HEK293 (cell line): ENCODE data around the gene LYL1.

Source experiments
- ATF2 ChIP-seq: fragments of 450-650 bp; formaldehyde crosslinking; IDR thresholded peaks from 2 replicates; pipeline ENCODE4 v1.5.1; 2016; ENCODE audit warnings: missing biosample characterization, missing genetic modification characterization, low read depth
- BCL11A ChIP-seq: fragments of 450-650 bp; formaldehyde crosslinking; IDR thresholded peaks from 2 replicates; pipeline ENCODE4 v1.5.1; 2016; ENCODE audit warnings: low read depth, missing biosample characterization, missing genetic modification characterization
- BCL6B ChIP-seq: fragments of 450-650 bp; formaldehyde crosslinking; IDR thresholded peaks from 2 replicates; pipeline ENCODE4 v1.5.1; 2017; ENCODE audit warnings: missing biosample characterization, missing genetic modification characterization
- GLI4 ChIP-seq: fragments of 450-650 bp; formaldehyde crosslinking; IDR thresholded peaks from 2 replicates; pipeline ENCODE4 v1.5.1; 2016; ENCODE audit warnings: missing biosample characterization, missing genetic modification characterization
- IKZF3 ChIP-seq: fragments of 450-650 bp; IDR thresholded peaks from 2 replicates; pipeline ENCODE4 v1.5.0; 2018; ENCODE audit warnings: missing biosample characterization, mild to moderate bottlenecking, missing genetic modification characterization, moderate library complexity
- REPIN1 ChIP-seq: fragments of 450-650 bp; formaldehyde crosslinking; IDR thresholded peaks from 2 replicates; pipeline ENCODE4 v1.5.1; 2017; ENCODE audit warnings: missing biosample characterization, missing genetic modification characterization, low read depth
- REST ChIP-seq: fragments of 450-650 bp; formaldehyde crosslinking; IDR thresholded peaks from 2 replicates; pipeline ENCODE4 v1.5.1; 2016; ENCODE audit warnings: missing biosample characterization, missing genetic modification characterization
- SCRT1 ChIP-seq: fragments of 450-650 bp; formaldehyde crosslinking; IDR thresholded peaks from 2 replicates; pipeline ENCODE4 v1.5.1; 2016; ENCODE audit warnings: missing biosample characterization, missing genetic modification characterization, borderline replicate concordance
- SETDB1 ChIP-seq: IDR thresholded peaks from one replicate; pipeline ENCODE4 v1.6.1; 2017; ENCODE audit warnings: mild to moderate bottlenecking, low read length, moderate library complexity, mixed read lengths; ENCODE audit not compliant: insufficient read length
- YY2 ChIP-seq: fragments of 450-650 bp; formaldehyde crosslinking; IDR thresholded peaks from 2 replicates; pipeline ENCODE4 v1.5.1; 2016; ENCODE audit warnings: missing biosample characterization, missing genetic modification characterization
- ZBTB11 ChIP-seq: fragments of 450-650 bp; formaldehyde crosslinking; conservative IDR thresholded peaks from 2 replicates; pipeline ENCODE4 v1.5.1; 2016; ENCODE audit warnings: low read depth, missing biosample characterization, missing genetic modification characterization
- ZBTB17 ChIP-seq: fragments of 450-650 bp; formaldehyde crosslinking; IDR thresholded peaks from 2 replicates; pipeline ENCODE4 v1.5.1; 2016; ENCODE audit warnings: missing biosample characterization, missing genetic modification characterization
- ZBTB20 ChIP-seq: fragments of 450-650 bp; formaldehyde crosslinking; IDR thresholded peaks from 2 replicates; pipeline ENCODE4 v1.5.1; 2016; ENCODE audit warnings: missing biosample characterization, missing genetic modification characterization
- ZNF274 ChIP-seq, 2 experiments: fragments of 200-500 bp in 1 of 2; fragments of 450-650 bp in 1 of 2; sonication (Bioruptor generic) in 1 of 2; formaldehyde crosslinking in 1 of 2; IDR thresholded peaks; 2 replicates each; pipeline versions ENCODE4 v1.5.1 to v1.6.1; 2014 to 2016; ENCODE audit warnings: borderline replicate concordance in 1 of 2, inconsistent platforms in 1 of 2, low read length in 1 of 2, missing biosample characterization in 1 of 2, missing genetic modification characterization in 1 of 2
- ZNF48 ChIP-seq: fragments of 450-650 bp; formaldehyde crosslinking; IDR thresholded peaks from 2 replicates; pipeline ENCODE4 v1.5.1; 2016; ENCODE audit warnings: missing biosample characterization, missing genetic modification characterization
- ZNF513 ChIP-seq: fragments of 450-650 bp; IDR thresholded peaks from 2 replicates; pipeline ENCODE4 v1.5.1; 2018; ENCODE audit warnings: missing biosample characterization, missing genetic modification characterization
- ZNF561 ChIP-seq: fragments of 450-650 bp; IDR thresholded peaks from 2 replicates; pipeline ENCODE4 v1.5.1; 2018; ENCODE audit warnings: missing biosample characterization, missing genetic modification characterization, borderline replicate concordance
- ZNF585B ChIP-seq: fragments of 450-650 bp; formaldehyde crosslinking; IDR thresholded peaks from 2 replicates; pipeline ENCODE4 v1.5.1; 2016; ENCODE audit warnings: missing biosample characterization, missing genetic modification characterization
- ZNF629 ChIP-seq: fragments of 450-650 bp; formaldehyde crosslinking; IDR thresholded peaks from 2 replicates; pipeline ENCODE4 v1.5.1; 2017; ENCODE audit warnings: missing biosample characterization, missing genetic modification characterization
- ZNF645 ChIP-seq: fragments of 450-650 bp; formaldehyde crosslinking; IDR thresholded peaks from 2 replicates; pipeline ENCODE4; 2016; ENCODE audit warnings: missing biosample characterization, missing genetic modification characterization
- ZNF658 ChIP-seq: fragments of 450-650 bp; formaldehyde crosslinking; IDR thresholded peaks from 2 replicates; pipeline ENCODE4; 2016; ENCODE audit warnings: missing biosample characterization, missing genetic modification characterization
- ZNF76 ChIP-seq: fragments of 450-650 bp; formaldehyde crosslinking; IDR thresholded peaks from 2 replicates; pipeline ENCODE4; 2016; ENCODE audit warnings: low read depth, missing biosample characterization, missing genetic modification characterization, borderline replicate concordance
- ZNF791 ChIP-seq: fragments of 450-650 bp; formaldehyde crosslinking; IDR thresholded peaks from 2 replicates; pipeline ENCODE4 v1.5.1; 2016; ENCODE audit warnings: missing biosample characterization, missing genetic modification characterization
- ZSCAN5A ChIP-seq: fragments of 450-650 bp; formaldehyde crosslinking; IDR thresholded peaks from 2 replicates; pipeline ENCODE4 v1.5.1; 2016; ENCODE audit warnings: missing biosample characterization, missing genetic modification characterization

The LYL1 gene

GRCh38 chr19:13151605-13152355 is 49.1 kb upstream of the LYL1 start (continued):
- peak; percentile 70 for TF ChIP-seq ZBTB11 (tag by site-specific recombination)
- no peak; the same call in none of the 2 replicates for TF ChIP-seq ZBTB17
- 0 out of 2 replicates have a peak, but pooled peaks have one; percentile 20 for TF ChIP-seq REST
- no peak for TF ChIP-seq REPIN1
- TF ChIP-seq SCRT1 (tag by site-specific recombination): no peak
- TF ChIP-seq ZNF629: peak; percentile 98; the same call in 1 of the 2 replicates
- TF ChIP-seq ZNF76 (tag by site-specific recombination): no peak
- peak; percentile 100 for TF ChIP-seq IKZF3 (tag by site-specific recombination)
- TF ChIP-seq ZNF561 (tag by site-specific recombination): no peak; the same call in 1 of the 2 replicates
- 0 out of 2 replicates have a peak, but pooled peaks have one; percentile 1 for TF ChIP-seq ATF2 (tag by site-specific recombination)
- TF ChIP-seq SETDB1: no peak
- no peak for TF ChIP-seq GLI4 (tag by site-specific recombination)
- no peak for TF ChIP-seq ZNF513 (tag by site-specific recombination)
- TF ChIP-seq ZNF645: no peak
- peak; percentile 92 for TF ChIP-seq BCL6B (tag by site-specific recombination)
- TF ChIP-seq ZNF274 (IDR thresholded peaks at IDR 0.05; ENCODE audit: low read length): no peak
- no peak for TF ChIP-seq ZNF274 (tag by site-specific recombination; IDR thresholded peaks at IDR 0.05; ENCODE audit: borderline replicate concordance)
- no peak for TF ChIP-seq ZNF658 (tag by site-specific recombination)
- TF ChIP-seq ZSCAN5A (tag by site-specific recombination): 0 out of 2 replicates have a peak, but pooled peaks have one; percentile 27
- TF ChIP-seq BCL11A (tag by site-specific recombination): no peak
- TF ChIP-seq ZNF48 (tag by site-specific recombination): no peak
- no peak for TF ChIP-seq ZNF585B (tag by site-specific recombination)
- no peak for TF ChIP-seq YY2
- peak; percentile 78; the same call in 1 of the 2 replicates for TF ChIP-seq ZBTB20
- no peak for TF ChIP-seq ZNF791 (tag by site-specific recombination)
